Pons (tissue), 1 donor: ENCODE measurements around the gene SNX5.

Experiments
- DNase-seq: peaks from one replicate; pipeline ENCODE4 v3.0.0-alpha.2; 2016; ENCODE audit warnings: low spot score

Gene SNX5

DNA sequence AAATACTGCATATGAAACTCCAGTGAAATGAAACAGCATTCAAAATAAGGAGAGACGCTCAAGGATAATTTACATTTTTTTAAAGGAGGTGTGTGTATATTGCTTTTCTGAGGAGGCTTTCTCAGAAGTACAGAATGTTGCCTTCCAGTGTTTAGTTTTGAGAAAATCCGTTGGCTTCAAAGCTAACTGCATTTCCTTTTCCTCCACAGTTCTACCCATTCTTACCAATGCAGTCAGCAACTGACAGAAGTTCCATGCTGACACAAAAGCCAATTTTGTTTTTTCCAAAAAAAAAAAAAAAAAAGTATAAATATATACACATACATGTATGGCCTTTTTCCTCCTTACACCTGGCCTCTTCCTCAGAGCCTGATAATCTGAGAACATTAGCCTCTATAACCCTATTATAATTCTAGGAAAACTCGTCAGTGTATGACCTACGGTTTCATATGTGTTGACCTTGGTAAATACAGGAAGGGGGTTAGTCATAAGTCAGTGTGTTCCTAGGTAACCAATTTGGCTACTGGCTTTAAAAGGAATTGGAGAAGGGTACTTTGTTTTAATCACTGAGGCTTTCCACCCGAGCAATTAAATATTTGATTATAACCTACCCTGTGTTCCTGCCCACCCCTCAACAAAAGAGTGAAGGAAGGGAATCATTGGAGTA, 24.4 kb upstream of the SNX5 start:
- DNase-seq = no peak

DNA sequence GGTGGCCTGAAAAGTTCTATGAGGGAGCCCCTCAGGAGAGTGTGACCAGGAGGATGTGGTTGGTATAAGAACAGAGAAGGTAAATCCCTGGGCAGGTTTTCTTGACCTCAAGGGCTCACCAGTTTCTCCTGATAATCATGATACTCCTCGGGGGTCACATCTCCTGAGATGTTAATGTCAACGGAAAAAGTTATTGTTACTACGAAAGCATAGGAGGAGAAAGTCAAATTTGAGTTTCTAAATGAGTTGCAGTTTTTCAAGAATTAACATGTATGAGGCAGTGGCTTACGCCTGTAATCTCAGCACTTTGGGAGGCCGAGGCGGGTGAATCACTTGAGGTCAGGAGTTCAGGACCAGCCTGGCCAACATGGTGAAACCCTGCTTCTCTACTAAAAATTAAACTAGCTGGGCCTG, 23.6 kb upstream of the SNX5 start:
- no peak for DNase-seq

DNA sequence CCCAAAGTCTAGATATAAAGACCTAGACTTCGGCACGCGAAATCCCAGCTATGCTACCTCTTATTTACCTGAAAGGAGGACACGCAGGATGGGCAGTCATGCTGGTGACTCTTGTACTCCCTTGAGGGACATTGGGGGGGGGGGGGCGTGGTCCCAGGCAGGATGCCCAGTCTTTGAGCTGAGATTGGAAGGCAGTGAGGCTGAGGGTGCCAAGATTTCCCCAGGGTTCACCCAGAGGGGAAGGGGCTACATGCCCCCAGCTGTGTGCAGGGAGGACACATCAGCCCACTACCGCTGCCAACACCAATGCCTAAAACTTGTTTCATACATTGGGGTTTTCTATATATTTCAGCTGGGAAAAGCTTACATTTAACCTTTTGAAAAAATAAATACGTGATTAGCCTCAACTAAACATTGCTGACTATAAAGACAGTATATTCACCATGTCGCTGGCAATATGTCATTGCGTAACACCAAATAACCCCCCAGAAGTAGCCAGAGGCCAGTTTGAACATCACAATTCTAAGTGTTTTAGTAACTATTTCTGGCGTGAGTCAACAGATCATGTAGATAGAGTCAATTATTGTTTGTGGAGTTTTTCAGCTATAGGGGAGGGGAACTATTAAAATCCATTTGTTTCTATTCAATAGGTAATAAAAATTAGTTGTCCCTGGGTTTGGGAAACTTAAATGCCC, 21.8 kb upstream of the SNX5 start:
- no peak for DNase-seq

GRCh38 chr20:17987988-17988387, 19.4 kb upstream of the SNX5 start:
- DNase-seq = no peak

GRCh38 chr20:17985388-17986018, 16.9 kb upstream of the SNX5 start:
- no peak for DNase-seq

DNA sequence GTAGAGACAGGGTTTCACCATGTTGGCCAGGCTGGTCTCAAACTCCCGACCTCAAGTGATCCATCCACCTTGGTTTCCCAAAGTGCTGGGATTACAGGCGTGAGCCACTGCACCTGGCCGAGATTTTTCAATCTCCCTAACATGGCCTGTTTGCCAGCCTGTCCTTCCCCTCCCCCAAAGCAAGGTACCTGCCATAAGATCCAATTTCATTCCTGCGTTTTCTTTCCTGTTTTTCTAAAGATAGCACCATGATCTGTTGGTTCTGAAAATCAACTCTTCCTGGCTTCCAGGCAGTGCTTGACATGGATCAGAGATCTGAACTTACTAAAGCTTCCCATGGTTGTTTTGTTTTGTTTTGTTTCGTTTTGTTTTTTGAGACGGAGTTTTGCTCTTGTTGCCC, 7.7 kb upstream of the SNX5 start:
- DNase-seq = no peak

- no peak for DNase-seq
These were observed 3.5 kb upstream of the SNX5 start for GRCh38 chr20:17972121-17972520.

GRCh38 chr20:17971300-17972013, 2.9 kb upstream of the SNX5 start:
- peak; percentile 47 for DNase-seq

- DNase-seq = peak; percentile 85
These were observed 1.4 kb upstream of the SNX5 start for GRCh38 chr20:17969884-17970409.

DNA sequence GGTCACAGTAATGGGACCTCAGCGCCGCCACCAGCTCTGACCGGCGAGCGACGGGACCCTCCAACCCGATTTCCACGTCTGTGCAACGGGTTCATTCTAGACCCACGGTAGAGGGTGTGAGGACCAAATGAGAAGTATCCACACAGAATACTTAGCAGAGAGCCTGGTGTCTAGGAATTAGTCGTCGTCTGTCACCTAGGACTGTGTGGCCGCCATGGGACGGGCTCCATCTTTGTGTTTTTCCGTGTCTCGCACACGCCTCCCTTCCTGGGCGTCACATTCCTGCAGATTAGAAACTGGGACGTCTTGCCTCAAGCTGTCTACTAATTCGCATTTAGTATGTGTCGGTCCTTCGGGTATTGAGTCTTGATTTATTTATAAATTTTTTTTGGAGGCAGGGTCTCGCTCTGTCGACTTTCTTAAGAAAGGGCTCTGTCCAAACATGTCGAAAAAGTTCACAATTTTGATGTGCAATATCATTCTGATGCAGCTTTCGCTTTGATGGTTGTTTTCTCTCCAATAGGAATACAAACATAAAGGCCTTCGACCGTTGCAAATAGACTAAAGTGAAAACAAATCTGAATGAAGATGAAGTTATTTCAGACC, 787 bp upstream of the SNX5 start:
- DNase-seq = no peak

DNA sequence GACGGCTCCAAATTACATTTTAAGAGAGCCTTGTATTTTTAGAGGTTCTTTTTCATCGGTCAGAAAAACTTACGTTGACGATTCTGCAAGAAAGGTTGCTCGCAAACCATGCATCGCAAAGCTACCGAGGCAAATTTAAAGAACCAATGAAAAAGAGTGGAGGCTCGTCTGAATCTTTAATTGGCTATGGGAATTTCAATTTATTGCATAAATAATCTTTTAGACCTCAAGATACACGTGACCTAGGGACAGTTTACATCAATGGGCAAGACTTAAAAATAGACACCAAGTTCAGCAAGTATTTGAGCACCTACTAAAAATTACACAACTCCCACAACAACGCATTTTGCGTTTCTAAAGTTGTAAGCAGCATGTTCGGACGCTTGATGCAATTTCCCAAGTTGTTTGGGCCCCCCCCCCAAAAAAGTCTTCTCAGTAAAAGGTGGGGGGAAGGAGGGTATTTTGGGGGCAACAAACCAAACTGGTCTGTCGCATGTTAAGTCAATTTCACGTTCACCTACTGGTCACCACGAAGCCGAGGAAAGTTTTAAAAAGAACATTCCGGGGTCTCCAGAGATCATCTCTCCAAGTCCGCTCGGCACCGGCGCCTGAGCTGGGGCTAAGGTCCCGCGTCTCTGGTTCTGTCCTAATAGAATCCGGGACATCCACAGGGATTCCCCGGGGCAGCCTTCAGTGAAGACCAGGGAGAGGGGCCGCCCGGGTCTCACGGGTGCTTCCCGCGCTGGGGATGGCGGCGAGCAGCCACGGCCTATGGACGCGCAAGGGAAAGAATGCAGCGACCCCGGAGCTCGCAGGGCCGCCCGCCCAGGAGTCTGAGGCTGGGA, 851 bp downstream of the SNX5 start:
- DNase-seq = peak; percentile 29

DNA sequence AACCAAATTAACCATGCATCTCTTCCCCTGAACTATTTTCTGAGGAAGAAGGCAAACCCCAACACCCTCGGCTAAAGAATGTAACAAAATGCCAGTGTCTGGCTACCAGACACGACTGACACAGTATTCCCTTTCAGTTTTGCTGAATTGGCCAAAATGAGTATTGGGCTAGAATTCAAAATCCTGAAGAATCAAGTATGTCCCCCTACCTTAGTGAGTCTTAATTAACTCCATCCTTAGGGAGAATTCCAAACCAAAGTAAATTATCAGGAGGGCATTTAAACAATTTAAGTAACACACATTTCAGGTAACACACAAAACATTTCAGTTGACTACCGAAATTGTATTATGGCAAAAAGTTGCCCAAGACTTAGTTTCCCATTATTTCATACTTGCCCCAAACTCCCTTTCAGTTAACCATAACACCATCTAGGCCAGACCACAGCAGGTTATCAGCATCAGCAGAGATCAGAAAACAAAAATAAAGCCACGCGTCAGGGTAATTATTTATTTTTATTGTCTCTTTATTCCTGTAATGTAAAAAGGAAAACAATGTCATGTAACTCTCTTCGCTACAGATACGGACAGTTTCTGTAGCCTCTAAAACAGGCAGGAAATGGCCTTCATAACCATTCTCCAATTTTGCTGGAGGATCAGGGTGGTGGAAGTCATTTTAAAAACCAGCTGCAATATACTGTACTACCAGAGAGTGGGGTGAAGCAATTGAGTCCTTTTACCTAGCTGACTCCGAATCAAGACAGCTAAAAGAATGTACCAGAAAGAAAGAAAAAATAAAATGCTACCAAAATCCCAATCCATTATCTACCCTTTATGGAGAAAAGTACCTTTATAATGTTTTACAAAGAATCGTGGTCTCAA, 1.9 kb downstream of the SNX5 start:
- DNase-seq = peak; percentile 45

GRCh38 chr20:17965042-17965697, 3.4 kb downstream of the SNX5 start:
- DNase-seq = no peak

GRCh38 chr20:17964632-17965031, 4.0 kb downstream of the SNX5 start:
- DNase-seq = no peak

- no peak for DNase-seq
These were observed 4.5 kb downstream of the SNX5 start for GRCh38 chr20:17964073-17964472.

DNA sequence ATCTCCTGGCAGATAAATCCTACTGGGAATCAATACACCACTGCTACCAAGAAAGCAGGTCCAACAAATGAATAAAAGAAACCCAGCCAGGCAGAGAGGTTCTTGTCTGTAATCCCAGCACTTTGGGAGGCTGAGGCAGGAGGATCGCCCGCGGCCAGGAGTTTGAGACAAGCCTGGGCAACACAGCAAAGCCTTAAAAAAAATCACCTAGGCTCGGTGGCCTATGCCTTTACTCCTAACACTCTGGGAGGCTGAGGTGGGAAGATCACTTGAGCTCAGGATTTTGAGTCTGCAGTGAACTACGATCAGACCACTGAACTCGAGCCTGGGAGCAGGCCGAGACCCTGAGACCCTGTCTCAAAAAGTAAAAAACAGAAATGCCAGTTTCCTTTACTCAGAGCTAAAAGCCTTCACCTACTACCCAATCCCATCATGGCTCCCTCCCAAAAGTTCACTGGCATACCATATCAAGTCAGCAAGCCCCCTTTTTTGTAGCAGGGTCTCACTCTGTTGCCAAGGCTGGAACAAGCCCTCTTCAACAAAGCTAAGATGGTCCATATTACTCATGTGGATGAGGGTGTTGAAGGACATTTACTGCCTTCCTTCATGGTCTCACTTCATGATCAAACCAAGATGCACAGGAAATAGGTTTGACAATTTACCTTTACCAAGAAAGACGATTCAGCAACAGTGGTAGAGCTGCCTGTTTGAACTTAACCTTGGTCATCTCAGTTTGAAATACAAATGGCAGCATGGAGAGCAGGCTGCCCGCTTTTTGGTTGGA, 5.3 kb downstream of the SNX5 start:
- no peak for DNase-seq

- DNase-seq = no peak
These were observed 7.0 kb downstream of the SNX5 start for GRCh38 chr20:17961587-17961940.

- no peak for DNase-seq
These were observed 7.5 kb downstream of the SNX5 start for GRCh38 chr20:17960927-17961586.
